ENCODE measurements around the gene GID4.

- TF ChIP-seq BHLHE40 (IDR thresholded peaks at IDR 0.05; ENCODE audit: borderline replicate concordance), result no peak
- TF ChIP-seq SP1 (IDR thresholded peaks at IDR 0.05), result no peak
- TF ChIP-seq ELF4 (IDR thresholded peaks at IDR 0.05), result no peak
- no peak for TF ChIP-seq ZNF384 (IDR thresholded peaks at IDR 0.05)
- no peak for TF ChIP-seq FOXA1 (IDR thresholded peaks at IDR 0.05)
- no peak for TF ChIP-seq HDGF (IDR thresholded peaks at IDR 0.05; ENCODE audit: borderline replicate concordance)
- TF ChIP-seq FOXM1 (IDR thresholded peaks at IDR 0.05; ENCODE audit: borderline replicate concordance), result no peak
- TF ChIP-seq PKNOX1 (IDR thresholded peaks at IDR 0.05), result no peak
- no peak for TF ChIP-seq FOXK2 (IDR thresholded peaks at IDR 0.05)
- TF ChIP-seq NFRKB (IDR thresholded peaks at IDR 0.05), result no peak
Observed at GRCh38 chr17:18004345-18004744, 34.9 kb upstream of the GID4 start.

Data from HEK293T (cell line).